ENCODE measurements around the gene TOLLIP. TPM values are rescaled to one million over a fixed set of nuclear protein-coding genes. Genes with fewer than 3 reads are reported as not detected.

Gene TOLLIP
- total RNA-seq, 1 experiment from 2014 or later, result 32.3 TPM

GRCh38 chr11:1240771-1241170, 68.7 kb downstream of the TOLLIP start:
- H3K4me3 Mint-ChIP-seq, result no peak overlapping the region
- no CpG with 5 or more reads among the region's 25 CpGs for WGBS (ENCODE audit: extremely low coverage, insufficient read length, low lambda C conversion rate)
- no peak overlapping the region for H4K5ac ChIP-seq (ENCODE audit: insufficient read length, low read depth, low read length)
- no peak overlapping the region for H2BK15ac ChIP-seq (ENCODE audit: low read depth, low read length)
- no peak overlapping the region for H3K18ac ChIP-seq (ENCODE audit: insufficient read length, low read depth, low read length)
- no peak overlapping the region for H2BK12ac ChIP-seq (ENCODE audit: insufficient read length, low read depth, low read length)
- no peak overlapping the region for H4K91ac ChIP-seq (ENCODE audit: insufficient read length, low read depth, low read length)
- H3K23me2 ChIP-seq (ENCODE audit: insufficient read length, low read depth, low read length, poor library complexity, severe bottlenecking), result no peaks in the 10 kb centered on the region
- H3K36me3 Mint-ChIP-seq (ENCODE audit: insufficient read depth in 1 of 3, low read depth in 3 of 3), result peaks cover 0 to 11% (median 5%) of the 10 kb centered on the region in 3 experiments; a peak in 6 of 7 replicates
- H3K4me1 ChIP-seq (ENCODE audit: insufficient read depth, low read length), result no peaks in the 10 kb centered on the region
- no peaks in the 10 kb centered on the region for H3K4me1 Mint-ChIP-seq
- H3K23ac ChIP-seq (ENCODE audit: insufficient read length, low read depth, low read length), result no peak overlapping the region
- H3K4ac ChIP-seq (ENCODE audit: low read depth, low read length), result no peak overlapping the region
- no peaks in the 10 kb centered on the region for H3K79me2 ChIP-seq (ENCODE audit: insufficient read depth, low read length)
- H3K14ac ChIP-seq (ENCODE audit: insufficient read depth, low read length), result no peak overlapping the region
- no peak overlapping the region for H4K8ac ChIP-seq (replicated peaks; ENCODE audit: insufficient read length, low read depth, low read length)
- no peak overlapping the region for H3K9ac ChIP-seq (ENCODE audit: extremely low read depth, insufficient read length, low read length)
- H3K79me1 ChIP-seq (ENCODE audit: insufficient read depth, low read depth, low read length, poor library complexity, severe bottlenecking), result no peaks in the 10 kb centered on the region
- no peak overlapping the region for H2BK20ac ChIP-seq (ENCODE audit: low read depth, low read length, poor library complexity, severe bottlenecking)
- H2AK5ac ChIP-seq (ENCODE audit: insufficient read length, low read length), result no peak overlapping the region
- H3K4me2 ChIP-seq (ENCODE audit: insufficient read depth, insufficient read length, low read length), result no peak overlapping the region
- no peaks in the 10 kb centered on the region for H4K20me1 ChIP-seq (ENCODE audit: control insufficient read depth, insufficient read depth, insufficient read length)
- H3K27ac Mint-ChIP-seq, result no peak overlapping the region
- no peak overlapping the region for H3K56ac ChIP-seq (ENCODE audit: insufficient read length, low read depth, low read length)
- H2BK5ac ChIP-seq (ENCODE audit: insufficient read length, low read length), result no peak overlapping the region
- H3T11ph ChIP-seq (ENCODE audit: low read length), result no peak overlapping the region
- no peak overlapping the region for H2BK120ac ChIP-seq (ENCODE audit: low read depth, low read length, poor library complexity, severe bottlenecking)
- H2AFZ ChIP-seq (ENCODE audit: low read length), result no peak overlapping the region
- H3K9me3 Mint-ChIP-seq, result peaks cover 26 to 31% of the 10 kb centered on the region in 2 experiments
- DNase-seq, result no peak
- H3K27me3 ChIP-seq (ENCODE audit: insufficient read depth, low read length), result no peaks in the 10 kb centered on the region
- no peak for TF ChIP-seq CTCF (conservative IDR thresholded peaks at IDR 0.05)
- no peaks in the 10 kb centered on the region for H3K9me3 ChIP-seq (ENCODE audit: control insufficient read depth, low read depth, low read length)
- peaks cover 10% of the 10 kb centered on the region for H3K27me3 Mint-ChIP-seq (ENCODE audit: low read depth)
- H3K27ac ChIP-seq (ENCODE audit: insufficient read length, low read depth, low read length), result no peak overlapping the region

Measured in H9 (cell line).